ENCODE measurements around the gene LUM. TPM values are rescaled to one million over a fixed set of nuclear protein-coding genes. Genes with fewer than 3 reads are reported as not detected.

The LUM gene
- total RNA-seq, 4 donors from 2014 or later: 1.3 to 12.7 (median 5.9) TPM

DNA sequence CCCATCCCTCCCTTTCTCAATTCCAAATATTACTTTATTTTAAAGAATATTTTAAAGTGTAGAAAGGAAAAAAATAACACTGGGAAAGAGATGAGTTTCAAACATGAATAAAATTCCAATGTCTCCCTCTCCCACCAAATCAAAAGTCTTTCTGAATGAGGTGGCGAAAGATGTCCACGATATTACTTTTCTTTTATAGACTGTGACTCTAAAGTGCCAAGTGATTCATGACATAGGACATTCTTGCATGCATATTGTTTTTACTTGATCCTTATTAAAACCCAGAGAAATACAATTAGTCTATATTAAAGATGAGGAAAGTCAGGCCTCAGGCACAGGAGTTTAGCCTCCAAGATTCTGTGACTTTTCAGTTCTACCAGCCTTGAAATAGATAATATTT lies 16.0 kb upstream of the LUM start:
- no peak for ATAC-seq
- no peak overlapping the region for H3K27ac ChIP-seq
- DNase-seq: no peak
- no peaks in the 10 kb centered on the region for H3K36me3 ChIP-seq
- in situ Hi-C loops (cut with MboI; ENCODE audit: low sequenced_read_pairs in 4 of 4) (no loop called here), intact Hi-C loops (cut with DNase I; ENCODE audit: low total_unique reads) (no loop called here)
- no peak overlapping the region for H3K4me3 ChIP-seq
- no peaks in the 10 kb centered on the region for H3K27me3 ChIP-seq
- TF ChIP-seq POLR2A (IDR thresholded peaks at IDR 0.05): no peak
- TF ChIP-seq, protein P1, sequence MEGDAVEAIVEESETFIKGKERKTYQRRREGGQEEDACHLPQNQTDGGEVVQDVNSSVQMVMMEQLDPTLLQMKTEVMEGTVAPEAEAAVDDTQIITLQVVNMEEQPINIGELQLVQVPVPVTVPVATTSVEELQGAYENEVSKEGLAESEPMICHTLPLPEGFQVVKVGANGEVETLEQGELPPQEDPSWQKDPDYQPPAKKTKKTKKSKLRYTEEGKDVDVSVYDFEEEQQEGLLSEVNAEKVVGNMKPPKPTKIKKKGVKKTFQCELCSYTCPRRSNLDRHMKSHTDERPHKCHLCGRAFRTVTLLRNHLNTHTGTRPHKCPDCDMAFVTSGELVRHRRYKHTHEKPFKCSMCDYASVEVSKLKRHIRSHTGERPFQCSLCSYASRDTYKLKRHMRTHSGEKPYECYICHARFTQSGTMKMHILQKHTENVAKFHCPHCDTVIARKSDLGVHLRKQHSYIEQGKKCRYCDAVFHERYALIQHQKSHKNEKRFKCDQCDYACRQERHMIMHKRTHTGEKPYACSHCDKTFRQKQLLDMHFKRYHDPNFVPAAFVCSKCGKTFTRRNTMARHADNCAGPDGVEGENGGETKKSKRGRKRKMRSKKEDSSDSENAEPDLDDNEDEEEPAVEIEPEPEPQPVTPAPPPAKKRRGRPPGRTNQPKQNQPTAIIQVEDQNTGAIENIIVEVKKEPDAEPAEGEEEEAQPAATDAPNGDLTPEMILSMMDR (IDR thresholded peaks at IDR 0.05 in 4 of 5, conservative IDR thresholded peaks at IDR 0.05 in 1 of 5): no peak
- no peaks in the 10 kb centered on the region for H3K4me1 ChIP-seq
- no peaks in the 10 kb centered on the region for H3K9me3 ChIP-seq

DNA sequence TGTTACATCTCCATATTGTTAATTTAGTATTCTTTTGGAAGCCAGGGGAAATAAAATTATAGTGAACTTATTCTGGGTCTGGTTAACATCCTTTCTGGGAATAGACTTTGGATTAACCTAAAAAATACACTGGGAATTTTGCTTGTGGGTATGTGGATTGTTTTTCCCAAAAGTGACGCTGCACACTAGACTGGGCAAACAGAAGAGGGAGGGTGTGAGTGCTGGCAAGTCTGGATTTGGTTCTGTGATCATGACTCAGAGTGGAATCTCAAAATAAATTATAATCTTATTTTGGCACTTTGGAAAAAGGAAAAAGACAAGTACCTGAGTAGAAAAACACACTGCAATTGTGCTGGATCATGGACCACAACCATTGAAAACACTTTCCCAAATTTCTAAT lies 15.2 kb upstream of the LUM start:
- H3K9me3 ChIP-seq: no peaks in the 10 kb centered on the region
- H3K36me3 ChIP-seq: no peaks in the 10 kb centered on the region
- DNase-seq (no peak), ATAC-seq (no peak)
- no peaks in the 10 kb centered on the region for H3K4me1 ChIP-seq
- intact Hi-C loops (cut with DNase I; ENCODE audit: low total_unique reads) (no loop called here), in situ Hi-C loops (cut with MboI; ENCODE audit: low sequenced_read_pairs in 4 of 4) (no loop called here)
- no peaks in the 10 kb centered on the region for H3K27me3 ChIP-seq
- H3K27ac ChIP-seq: no peak overlapping the region
- TF ChIP-seq POLR2A (IDR thresholded peaks at IDR 0.05): no peak
- TF ChIP-seq, protein P1 (IDR thresholded peaks at IDR 0.05 in 4 of 5, conservative IDR thresholded peaks at IDR 0.05 in 1 of 5): no peak
- H3K4me3 ChIP-seq: no peak overlapping the region

DNA sequence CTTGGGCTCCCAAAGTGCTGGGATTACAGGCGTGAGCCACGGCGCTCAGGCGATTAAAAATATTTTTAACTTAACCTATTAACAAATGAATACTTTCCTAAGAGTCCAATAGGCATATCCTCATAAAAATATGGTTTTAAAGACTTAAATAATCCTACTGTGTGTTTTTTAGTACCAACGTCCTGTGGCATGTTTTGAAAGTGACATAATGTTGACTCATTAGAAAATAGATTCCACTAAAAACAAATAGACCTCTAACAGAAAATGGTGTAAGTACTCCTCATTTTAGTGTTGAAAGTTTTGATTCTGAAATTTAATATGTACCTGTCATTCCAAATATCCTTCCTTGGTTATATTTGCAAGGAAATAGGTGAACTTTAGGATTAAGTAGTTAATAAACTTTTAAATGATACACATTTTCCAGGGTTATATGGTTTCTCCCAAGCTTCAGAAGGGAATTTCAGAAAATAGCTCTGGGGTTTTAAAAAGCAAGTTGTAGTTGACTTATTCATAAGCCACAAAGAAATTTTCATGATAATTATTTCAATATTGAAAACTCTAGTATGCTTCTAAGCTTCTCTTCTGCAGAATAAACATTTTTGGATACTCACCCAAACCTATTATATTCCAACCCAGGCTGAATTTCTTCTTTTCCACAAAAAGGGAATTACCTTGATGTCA lies 12.1 kb upstream of the LUM start:
- DNase-seq: no peak
- Histone ChIP-seq H3K4me3 (no peak overlapping the region), H3K4me1 (no peaks in the 10 kb centered on the region), H3K27me3 (no peaks in the 10 kb centered on the region), H3K36me3 (no peaks in the 10 kb centered on the region), H3K9me3 (no peaks in the 10 kb centered on the region), H3K27ac (no peak overlapping the region)
- intact Hi-C loops (cut with DNase I; ENCODE audit: low total_unique reads) (no loop called here), in situ Hi-C loops (cut with MboI; ENCODE audit: low sequenced_read_pairs in 4 of 4) (no loop called here)
- ATAC-seq: no peak
- TF ChIP-seq, protein P1 (IDR thresholded peaks at IDR 0.05 in 4 of 5, conservative IDR thresholded peaks at IDR 0.05 in 1 of 5): no peak
- TF ChIP-seq POLR2A (IDR thresholded peaks at IDR 0.05): no peak

DNA sequence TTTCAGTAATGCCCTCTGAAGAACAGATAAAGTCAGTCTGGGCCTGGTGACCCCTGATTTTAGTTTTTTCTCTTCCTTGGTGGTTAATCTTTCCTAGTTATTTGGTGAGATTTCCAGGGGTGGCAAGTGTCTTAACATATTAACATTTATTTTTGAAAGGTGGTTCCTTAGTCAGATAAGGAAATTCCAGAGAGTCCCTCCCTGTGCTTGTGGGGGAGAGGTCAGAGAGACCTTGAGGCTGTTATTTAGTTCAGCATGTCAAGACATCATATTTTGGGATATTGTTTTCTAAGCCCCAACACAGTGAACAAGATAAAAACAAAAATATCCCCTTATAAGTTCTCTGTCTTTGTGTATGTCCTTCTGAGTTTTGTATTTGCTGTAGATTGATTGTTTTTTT lies 9.5 kb upstream of the LUM start:
- no peak for ATAC-seq
- in situ Hi-C loops (cut with MboI; ENCODE audit: low sequenced_read_pairs in 4 of 4) (no loop called here), intact Hi-C loops (cut with DNase I; ENCODE audit: low total_unique reads) (no loop called here)
- Histone ChIP-seq H3K27me3 (no peaks in the 10 kb centered on the region), H3K9me3 (no peaks in the 10 kb centered on the region), H3K36me3 (no peaks in the 10 kb centered on the region), H3K4me1 (no peaks in the 10 kb centered on the region), H3K27ac (no peak overlapping the region), H3K4me3 (no peak overlapping the region)
- DNase-seq: no peak
- TF ChIP-seq POLR2A (IDR thresholded peaks at IDR 0.05): no peak
- TF ChIP-seq, protein P1 (IDR thresholded peaks at IDR 0.05 in 4 of 5, conservative IDR thresholded peaks at IDR 0.05 in 1 of 5): no peak

- no peaks in the 10 kb centered on the region for H3K9me3 ChIP-seq
- in situ Hi-C loops (cut with MboI; ENCODE audit: low sequenced_read_pairs in 4 of 4): no loop called here
- no peak overlapping the region for H3K4me3 ChIP-seq
- H3K27me3 ChIP-seq: no peaks in the 10 kb centered on the region
- DNase-seq (no peak), ATAC-seq (no peak)
- H3K36me3 ChIP-seq: no peaks in the 10 kb centered on the region
- no peak overlapping the region for H3K27ac ChIP-seq
- intact Hi-C loops (cut with DNase I; ENCODE audit: low total_unique reads): no loop called here
- TF ChIP-seq, protein P1 (IDR thresholded peaks at IDR 0.05 in 4 of 5, conservative IDR thresholded peaks at IDR 0.05 in 1 of 5): no peak
- TF ChIP-seq POLR2A (IDR thresholded peaks at IDR 0.05): no peak
- H3K4me1 ChIP-seq: no peaks in the 10 kb centered on the region
Observed at GRCh38 chr12:91119089-91119488, 7.8 kb upstream of the LUM start.

Data from gastrocnemius medialis (tissue), 4 donors.